GM21723 (cell line): ENCODE results near the gene SEBOX.
A peak's percentile ranks its signal among the peaks of the same experiment; 100 is the strongest.

ENCODE experiments used
- ATAC-seq: cut with Tn5 transposase; IDR thresholded peaks from one replicate; pipeline ENCODE4 v1.9.1; 2021; ENCODE audit warnings: mild to moderate bottlenecking, moderate library complexity; ENCODE audit not compliant: unreplicated experiment

SEBOX gene

GRCh38 chr17:28369684-28370034 is 4.7 kb upstream of the SEBOX start:
- no peak for ATAC-seq

- no peak for ATAC-seq
Observed at GRCh38 chr17:28368915-28369683, 4.1 kb upstream of the SEBOX start.

GRCh38 chr17:28368306-28368831 is 3.4 kb upstream of the SEBOX start:
- ATAC-seq = no peak

GRCh38 chr17:28367641-28368305 is 2.8 kb upstream of the SEBOX start:
- no peak for ATAC-seq

GRCh38 chr17:28366605-28367004 is 1.6 kb upstream of the SEBOX start:
- no peak for ATAC-seq

- ATAC-seq = no peak
Observed at GRCh38 chr17:28365487-28365886, 488 bp upstream of the SEBOX start.

- no peak for ATAC-seq
Observed at GRCh38 chr17:28363776-28364650, 986 bp downstream of the SEBOX start.

- ATAC-seq = no peak
Observed at GRCh38 chr17:28363186-28363585, 1.8 kb downstream of the SEBOX start.

GRCh38 chr17:28357901-28358197 is 7.2 kb downstream of the SEBOX start:
- ATAC-seq = no peak

- peak; percentile 94 for ATAC-seq
Observed at GRCh38 chr17:28357061-28357900, 7.7 kb downstream of the SEBOX start, which contains the start of gene POLDIP2. Gene POLDIP2 (minus strand): TSS chr17:28357527. CDS start chr17:28357448, 79 bp downstream.

- no peak for ATAC-seq
Observed at GRCh38 chr17:28350271-28350670, 14.7 kb downstream of the SEBOX start.

GRCh38 chr17:28348979-28349378 is 16.0 kb downstream of the SEBOX start:
- ATAC-seq = no peak

GRCh38 chr17:28347261-28347891 is 17.6 kb downstream of the SEBOX start:
- no peak for ATAC-seq

- ATAC-seq = no peak
Observed at GRCh38 chr17:28346746-28347246, 18.2 kb downstream of the SEBOX start.

- no peak for ATAC-seq
Observed at GRCh38 chr17:28346199-28346580, 18.8 kb downstream of the SEBOX start.

- ATAC-seq = no peak
Observed at GRCh38 chr17:28345419-28346198, 19.4 kb downstream of the SEBOX start.

GRCh38 chr17:28344435-28344901 is 20.5 kb downstream of the SEBOX start:
- no peak for ATAC-seq

GRCh38 chr17:28344011-28344410 is 21.0 kb downstream of the SEBOX start:
- ATAC-seq = no peak

GRCh38 chr17:28343491-28343932 is 21.5 kb downstream of the SEBOX start:
- ATAC-seq = no peak
